GM11168 (cell line): ENCODE results near the gene PCCA.
"Not testable (repeated sequence)": the region's sequence is repeated elsewhere in the genome, so short reads cannot be mapped to it uniquely, and the experiment has no call there.

ENCODE experiments used
- in situ Hi-C: fragments of 300-500 bp; cut with MboI; formaldehyde crosslinking; loops from one replicate; pipeline ENCODE4 v1.12.0; 2022; ENCODE audit warnings: low sequenced_read_pairs; ENCODE audit not compliant: unreplicated experiment

The PCCA gene

DNA sequence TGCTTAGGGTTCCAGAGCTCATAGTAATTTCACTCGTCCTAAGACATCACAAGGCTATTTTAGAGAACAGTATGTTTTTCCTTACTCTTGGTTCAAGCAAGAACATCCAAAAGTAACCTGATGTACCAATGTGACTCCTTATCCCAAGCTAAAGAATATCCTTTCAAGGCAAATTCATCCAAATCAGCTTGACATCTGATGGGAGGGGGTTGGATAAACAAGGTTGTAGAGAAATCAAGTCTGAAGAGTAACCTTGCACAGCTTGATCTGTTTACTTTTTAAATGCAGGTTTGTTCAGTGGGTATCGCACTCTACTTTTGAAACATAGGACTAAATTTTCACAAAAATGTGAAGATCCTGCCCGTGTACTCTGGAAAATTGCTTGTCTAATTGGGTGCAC, 298.5 kb downstream of the PCCA start:
- in situ Hi-C loops, result no loop called here

DNA sequence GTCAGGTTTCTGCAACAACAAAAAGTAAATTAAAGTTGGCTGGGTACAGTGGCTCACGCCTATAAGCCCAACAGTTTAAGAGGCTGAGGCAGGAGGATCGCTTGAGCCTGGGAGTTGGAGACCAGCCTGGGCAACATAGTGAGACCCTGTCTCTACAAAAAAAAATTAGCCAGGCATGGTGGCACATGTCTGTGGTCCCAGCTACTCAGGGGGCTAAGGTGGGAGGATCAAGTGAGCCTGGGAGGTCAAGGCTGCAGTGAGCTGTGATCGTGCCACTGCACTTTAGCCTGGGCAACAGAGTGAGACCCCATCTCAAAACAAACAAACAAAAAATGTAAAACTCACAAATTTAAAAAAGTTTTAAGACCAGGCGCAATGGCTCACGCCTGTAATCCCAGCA, 299.3 kb downstream of the PCCA start:
- in situ Hi-C loops, result not testable (repeated sequence)

DNA sequence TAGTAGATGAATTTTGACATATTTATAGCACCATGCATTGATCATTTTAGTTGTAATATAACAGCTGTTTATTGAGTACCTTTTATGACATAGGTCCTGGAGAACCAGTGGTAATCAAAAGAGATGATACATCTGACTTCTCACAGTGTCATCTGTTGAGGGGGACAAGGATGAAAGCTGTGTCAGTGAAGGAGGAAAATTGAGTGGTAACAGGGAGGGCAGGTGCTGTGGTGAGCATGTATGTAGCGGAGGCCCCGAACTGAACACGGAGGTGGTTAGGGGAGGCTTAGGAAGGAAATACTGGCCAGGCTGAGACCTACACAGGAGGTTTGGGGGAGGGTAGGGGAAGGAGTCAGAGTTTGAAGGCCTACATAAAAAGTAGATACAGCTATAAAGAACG, 300.0 kb downstream of the PCCA start:
- in situ Hi-C loops, result no loop called here

DNA sequence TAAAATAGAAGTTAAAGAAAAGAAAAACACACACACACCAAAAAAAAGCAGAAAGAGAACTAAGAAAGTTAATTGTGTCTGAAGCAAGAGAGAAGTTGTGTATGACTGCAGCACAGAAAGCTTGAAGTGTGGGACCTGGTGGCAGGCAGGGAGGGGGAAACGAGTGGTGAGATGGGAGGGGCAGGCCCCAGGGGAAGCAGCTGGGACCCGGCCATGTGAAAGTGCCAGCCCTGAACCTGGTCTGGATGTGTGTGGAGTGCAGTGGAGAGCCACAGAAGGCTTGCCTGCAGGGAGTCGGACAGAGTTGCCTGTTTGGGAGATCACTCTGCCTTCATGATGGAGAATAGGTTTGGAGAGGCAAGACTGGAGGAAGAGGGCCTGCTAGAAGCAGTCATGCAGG, 300.7 kb downstream of the PCCA start:
- in situ Hi-C loops, result no loop called here

DNA sequence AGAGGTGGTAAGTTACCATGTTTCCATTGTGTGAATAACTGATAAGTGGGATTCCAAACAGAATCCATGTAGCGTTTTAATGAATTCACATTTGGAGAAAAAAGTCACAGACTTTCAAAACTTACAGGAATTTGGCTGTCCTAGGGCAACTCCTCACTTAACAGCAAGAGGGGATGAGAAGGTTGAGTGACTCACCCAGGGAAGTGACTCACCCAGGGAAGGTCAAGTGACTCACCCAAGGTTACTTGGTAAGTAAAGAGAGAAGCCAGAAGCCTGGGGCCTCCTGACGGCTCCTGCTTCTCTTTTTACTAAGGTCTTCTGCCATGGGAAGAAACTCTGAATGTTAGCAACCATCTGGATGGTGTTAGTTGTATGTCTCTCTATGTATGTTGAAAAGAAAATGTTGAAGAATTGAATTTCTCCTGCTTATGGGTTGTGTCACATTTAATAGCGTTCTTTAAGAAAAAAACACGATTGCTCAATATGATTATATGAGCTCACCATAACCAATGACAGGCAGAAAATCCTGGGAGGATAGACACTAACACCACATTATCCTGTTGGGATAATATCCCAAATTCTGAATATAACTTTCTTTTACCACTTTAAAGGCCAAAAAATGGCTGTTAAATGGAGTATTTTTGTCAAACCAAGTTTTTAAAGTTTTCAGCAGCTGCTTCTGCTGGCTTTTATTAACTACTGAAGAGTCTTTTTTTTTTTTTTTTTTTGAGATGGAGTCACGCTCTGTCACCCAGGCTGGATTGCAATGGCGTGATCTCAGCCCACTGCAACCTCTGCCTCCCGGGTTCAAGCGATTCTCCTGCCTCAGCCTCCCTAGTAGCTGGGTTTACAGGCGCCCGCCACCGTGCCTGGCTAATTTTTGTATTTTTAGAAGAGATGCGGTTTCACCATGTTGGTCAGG, 304.1 kb downstream of the PCCA start:
- in situ Hi-C loops, result no loop called here

DNA sequence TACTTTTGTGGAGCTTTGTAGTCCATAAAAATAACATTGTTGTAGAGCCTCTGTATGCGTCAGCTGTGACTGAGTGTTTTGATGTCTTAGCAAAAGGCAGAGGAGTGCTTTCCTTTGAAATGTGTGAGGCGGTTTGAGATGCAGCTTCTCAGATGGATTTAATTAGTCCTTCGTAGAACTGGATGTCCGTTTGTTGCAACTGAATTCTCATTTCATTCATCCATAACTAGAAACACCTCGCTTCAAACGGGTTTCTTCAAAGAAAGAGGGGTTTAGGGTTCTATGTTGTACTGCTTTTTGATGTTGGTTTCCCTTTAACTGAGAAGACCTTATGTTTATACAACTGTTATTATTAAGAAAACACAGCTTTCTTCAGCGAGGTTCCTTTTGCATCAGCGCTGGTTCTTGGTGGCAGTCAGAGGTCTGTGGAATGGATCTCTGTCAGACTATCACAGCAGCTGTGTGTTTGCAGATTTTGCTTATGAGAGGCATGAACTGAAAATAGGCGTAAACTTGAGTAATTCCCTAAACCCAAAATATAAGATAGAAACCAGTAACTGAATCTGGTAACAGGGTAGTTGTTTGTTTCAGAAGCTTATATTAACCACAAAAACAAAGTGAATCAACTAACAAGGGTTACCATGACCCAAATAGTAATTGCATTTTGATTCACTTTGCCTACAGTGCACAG, 305.3 kb downstream of the PCCA start:
- in situ Hi-C loops, result no loop called here

DNA sequence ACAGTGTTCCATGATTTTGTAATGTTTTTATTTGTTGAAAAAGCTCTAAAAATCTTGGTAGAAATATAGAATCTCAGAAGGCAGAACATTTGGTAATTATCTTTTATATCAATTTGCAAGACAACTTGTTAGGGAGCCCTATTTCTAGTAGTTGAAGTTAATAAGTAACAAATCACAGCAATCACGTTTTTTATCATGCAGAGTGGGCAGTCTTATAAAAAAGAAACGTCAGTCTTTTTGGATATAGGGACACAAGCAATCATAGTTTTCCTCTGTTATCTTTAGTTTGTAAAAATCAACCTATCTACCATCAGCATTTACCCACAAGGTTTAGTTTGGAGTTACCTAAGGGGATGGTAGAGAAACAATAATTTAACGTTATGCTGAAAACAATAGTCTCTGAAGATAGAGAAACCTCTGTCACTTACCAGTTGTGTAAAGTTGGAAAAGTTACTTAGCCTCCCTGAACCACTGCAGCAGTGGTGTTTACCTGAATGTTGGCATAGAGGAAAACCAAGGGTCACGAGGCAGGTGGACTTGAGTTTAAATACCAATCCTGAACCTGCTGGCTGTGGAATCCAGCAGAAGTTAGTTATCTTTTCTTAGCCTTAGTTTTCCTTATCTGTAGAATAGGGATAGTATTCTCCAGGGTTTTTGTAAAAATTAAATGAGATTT, 306.9 kb downstream of the PCCA start:
- in situ Hi-C loops, result no loop called here

DNA sequence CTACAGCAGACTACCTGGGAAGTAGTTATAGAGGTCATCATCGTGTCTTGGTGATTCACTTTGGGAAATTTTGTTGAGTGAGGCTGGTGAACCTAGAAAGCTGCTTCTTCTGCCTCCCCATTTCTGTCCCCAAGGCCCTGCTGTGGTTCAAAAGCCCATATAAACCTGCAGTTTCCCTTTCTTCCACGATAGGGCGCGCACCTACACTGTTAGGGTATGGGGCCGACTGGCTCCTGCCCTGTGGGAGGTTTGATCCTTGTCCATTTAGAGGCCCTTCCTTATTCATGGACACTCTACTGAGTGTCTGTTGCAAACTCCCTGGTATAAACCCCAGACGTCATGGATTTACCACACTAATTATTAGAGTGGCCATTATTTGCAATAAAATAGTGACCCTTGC, 307.9 kb downstream of the PCCA start:
- in situ Hi-C loops, result no loop called here

DNA sequence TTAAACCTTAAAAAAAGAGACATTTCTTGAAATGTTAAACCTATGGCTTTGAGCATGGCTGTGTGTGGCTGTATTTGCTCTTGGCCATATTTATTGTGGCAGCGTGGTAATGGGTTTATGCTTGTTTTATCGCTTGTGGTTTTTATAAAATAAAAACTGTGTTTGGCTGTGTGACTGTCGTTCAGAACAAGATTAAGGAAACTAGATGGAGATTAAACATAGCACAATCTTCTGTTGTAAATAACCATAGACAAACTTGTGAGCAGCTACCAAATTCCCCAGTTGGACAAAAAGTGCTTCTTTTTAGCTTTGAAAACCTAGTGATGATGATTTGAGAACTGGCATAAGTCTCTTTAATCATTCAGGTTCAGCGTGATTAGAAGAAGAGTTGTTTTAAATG, 308.7 kb downstream of the PCCA start:
- in situ Hi-C loops, result no loop called here

DNA sequence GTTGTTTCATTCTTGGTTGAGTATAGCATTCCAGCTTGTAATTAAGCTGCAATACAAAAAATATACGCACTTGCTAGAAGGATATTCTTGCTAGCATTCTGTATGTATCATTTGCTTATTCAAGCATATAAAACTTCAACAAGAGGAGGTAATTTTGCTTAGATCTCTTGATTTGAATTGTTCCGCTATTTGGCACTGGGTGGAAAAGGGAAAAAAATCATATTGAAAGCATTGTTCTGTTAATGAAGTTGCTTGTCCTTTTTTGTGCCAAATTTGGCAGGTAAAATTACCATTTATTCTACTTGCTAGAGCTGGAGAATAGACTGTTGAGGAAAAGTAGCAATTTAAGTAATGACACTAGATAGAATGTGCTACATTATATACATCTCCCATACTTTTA, 309.5 kb downstream of the PCCA start:
- in situ Hi-C loops, result no loop called here

DNA sequence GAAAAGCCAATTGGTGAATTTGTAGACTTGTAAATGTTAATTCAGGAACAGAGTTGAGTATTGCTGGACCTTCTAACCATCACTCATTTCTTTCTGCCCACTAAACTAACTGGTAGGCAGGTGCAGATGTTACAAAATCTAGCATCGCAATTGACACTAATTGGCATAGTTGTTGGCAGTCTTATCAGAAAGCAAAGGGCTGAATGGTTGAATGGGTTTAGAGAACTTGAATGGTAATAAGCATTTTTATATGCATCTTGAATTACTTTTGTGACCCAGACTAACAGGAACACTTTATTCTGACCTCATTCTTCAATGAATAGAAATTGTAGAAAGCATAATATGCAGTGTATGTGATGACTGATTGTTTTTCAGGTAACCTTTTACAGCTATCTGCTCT, 310.6 kb downstream of the PCCA start:
- in situ Hi-C loops, result no loop called here

DNA sequence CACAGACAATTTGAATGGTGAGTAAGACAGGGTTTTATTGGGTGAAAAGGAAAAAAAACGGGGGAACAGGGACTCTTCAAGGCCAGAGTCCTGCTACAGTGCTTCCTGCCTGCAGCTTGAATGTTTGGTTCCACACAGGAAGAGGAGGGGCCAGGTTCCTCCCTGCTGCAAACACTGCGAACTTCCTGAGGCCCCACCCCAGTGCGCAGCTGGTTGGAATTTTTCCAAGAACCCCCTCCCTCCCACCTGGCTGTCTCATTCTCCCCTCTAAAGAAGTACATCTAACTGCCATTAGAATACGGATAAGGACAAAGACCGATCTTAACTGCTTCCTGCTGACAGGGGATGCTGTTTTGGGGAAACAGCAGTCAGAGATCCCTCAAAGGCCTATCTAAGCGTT, 314.8 kb downstream of the PCCA start:
- in situ Hi-C loops, result no loop called here

DNA sequence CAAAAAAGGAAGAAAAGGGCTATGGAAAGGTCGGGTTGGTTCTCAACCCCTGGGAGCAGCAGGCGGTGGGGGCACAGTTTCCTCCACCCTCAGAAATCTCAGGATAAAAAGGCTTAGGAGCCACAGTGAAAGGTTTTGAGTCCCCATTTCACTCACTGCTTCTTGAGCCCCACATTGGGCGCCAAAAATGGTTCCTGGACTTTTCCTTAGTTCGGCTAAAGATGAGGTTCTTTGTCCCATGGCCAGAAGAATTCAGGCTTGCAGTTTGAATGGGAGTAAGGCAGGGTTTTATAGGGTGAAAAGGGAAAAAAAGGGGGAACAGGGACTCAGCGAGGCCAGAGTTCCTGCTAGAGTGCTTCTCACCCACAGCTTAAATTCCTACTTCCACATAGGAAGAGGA, 320.2 kb downstream of the PCCA start:
- in situ Hi-C loops, result no loop called here

DNA sequence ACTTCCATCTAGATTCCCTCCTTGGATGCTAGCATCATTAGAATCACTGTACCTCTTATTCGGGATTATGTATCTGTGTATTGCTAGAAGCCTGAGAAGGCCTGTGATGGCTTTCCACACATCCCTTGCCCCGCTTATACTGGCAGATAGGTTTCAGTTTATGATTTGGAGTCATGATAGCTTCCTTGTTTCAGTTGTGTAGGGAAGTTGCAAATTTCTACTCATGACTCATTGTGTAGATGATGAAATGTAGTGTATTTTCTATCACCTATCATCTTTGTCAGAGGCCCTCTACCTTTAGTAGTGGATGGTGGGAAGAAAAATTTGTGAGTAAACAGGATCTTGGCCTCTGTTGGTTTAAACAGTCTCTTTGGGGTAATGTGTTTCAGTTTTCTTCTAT, 334.5 kb downstream of the PCCA start:
- in situ Hi-C loops, result no loop called here

DNA sequence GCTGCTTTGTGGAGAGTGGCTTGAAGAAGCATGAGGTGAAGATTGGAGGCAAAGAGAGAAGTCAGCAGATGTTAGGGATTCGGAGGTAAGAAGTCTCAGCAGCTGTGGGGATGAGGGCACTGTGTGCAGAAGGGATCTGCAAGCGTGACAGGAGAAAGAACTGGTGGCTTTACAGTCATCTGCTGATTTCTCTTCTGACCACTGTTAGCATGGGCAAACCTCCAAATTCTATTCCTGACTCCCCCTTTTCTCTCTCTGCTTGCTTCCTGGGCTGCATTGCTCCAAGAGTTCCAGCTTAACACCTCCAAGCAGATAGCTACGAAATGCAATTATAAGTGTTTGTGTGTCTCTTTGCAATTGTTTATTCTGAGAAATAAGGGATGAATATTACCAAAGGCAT, 340.1 kb downstream of the PCCA start:
- in situ Hi-C loops, result no loop called here

DNA sequence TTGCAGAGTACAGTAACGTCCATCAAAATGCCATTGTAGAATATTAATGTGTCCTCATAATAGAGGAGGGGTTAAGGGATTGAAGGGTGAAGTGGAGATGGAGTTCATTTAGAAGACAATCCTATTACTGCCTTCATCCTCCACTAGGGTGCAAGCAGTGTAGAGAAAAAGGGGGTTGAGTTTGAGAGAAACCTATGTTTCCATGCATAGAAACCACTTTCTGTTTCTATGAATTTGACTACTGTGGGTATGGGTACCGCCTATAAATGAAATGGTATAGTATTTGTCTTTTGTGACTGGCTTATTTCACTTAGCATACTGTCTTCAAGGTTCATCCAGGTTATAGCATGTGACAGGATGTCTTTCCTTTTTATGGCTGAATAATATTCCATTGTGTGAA, 343.7 kb downstream of the PCCA start:
- in situ Hi-C loops, result no loop called here

DNA sequence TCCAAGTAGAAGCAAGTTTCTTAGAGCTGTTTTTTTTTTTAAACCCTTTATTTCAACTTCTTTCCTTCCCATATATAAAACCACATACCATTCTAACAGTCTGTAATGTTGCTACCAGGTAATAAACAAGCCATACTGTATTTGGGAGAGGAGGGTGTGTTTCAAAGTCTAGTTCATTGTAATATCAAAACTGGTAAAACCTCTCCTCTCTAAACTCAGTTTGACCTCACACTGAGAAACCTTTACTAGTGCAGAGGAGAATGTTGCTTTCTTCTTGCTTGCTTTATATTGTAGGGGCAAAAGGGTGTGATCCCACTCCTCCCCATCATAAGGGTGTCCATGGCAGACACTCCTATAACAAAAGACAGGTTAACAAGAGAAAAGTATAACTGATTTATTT, 344.6 kb downstream of the PCCA start:
- in situ Hi-C loops, result no loop called here

DNA sequence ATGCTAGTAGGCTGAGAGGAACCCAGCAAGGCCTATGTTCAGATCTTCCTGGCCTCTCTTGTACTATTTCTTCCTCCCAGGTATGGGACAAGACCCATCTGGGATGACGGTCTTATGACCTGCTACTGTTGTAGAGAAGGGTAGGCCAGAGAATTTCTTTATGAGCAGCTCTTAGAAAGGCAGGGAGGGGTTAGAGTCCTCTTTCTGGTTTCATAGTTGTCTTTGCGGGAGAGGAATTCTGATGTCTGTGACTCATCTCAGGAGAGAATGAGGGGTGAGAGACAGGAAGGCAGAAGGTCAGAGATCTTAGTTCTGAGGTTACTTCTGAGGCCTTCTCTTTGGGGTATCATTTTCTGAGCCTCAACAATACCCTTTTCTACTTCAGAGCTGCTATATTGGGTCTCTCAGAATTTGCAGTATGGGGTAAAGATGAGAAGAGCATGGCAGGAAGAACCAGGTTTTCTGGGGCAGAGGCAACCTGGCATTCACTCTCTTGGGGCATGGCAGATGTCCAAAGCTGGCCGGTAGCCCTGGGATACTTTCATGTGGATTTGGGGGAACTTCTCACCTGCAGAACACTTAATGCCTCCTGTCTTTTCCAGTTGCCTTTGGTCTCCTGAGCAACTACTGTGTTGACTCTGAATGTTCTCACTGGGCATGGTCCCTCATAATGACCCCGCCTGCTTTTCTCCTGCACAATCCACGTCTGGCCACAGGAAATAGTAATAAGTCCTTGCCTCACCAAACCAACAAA, 345.3 kb downstream of the PCCA start:
- in situ Hi-C loops, result no loop called here

DNA sequence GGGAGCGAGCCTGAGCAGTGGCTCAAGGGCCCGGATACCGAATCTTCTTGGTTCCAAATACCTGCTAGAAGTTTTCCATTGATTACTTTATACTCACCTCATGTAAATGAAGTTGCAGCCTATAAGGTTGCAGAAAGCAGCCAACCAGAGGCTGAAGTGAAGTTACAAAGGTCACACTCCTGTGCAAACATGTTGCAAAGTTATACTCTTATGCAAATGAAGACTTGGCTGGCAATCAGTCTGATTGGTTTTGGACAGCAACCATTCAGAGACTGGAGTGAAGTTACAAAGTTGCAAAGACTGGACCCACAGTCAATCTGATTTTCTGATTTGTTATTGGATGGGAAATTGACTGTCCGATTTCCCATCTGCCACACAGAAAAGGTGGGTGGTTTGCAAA, 347.2 kb downstream of the PCCA start:
- in situ Hi-C loops, result no loop called here

DNA sequence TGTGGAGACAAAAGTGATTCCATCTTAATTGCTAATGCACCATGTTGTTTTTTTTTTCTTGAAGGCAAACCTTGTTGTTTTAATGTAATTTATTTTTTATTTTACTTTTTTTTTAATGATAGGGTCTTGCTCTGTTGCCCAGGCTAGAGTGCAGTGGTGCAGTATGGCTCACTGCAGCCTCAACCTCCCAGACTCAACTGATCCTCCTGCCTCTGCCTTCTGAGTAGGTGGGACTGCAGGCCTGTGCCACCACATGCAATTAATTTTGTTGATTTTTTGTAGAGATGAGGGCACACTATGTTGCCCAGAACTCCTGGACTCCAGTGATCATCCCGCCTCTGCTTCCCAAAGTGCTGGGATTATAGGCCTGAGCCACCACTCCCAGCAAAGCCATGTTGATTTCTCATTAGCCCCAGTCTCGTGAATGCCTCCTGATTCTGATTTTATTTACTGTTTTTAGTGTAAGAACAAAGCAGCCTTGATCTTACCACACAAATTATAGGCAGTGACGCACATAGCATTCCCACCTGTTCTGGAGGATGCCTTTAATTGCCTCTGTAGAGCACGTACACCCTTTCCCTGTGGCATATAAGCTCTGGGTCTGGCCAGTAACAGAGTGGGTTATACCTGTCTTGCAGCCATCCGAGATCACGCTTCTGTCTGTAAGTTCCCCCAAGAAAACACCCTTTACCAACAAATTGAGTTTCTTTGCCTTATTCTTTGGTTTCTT, 349.3 kb downstream of the PCCA start:
- in situ Hi-C loops, result no loop called here
